PFSK-1 (cell line): ENCODE measurements around the gene PRR22.

Source experiments
- POLR2AphosphoS5 ChIP-seq: IDR thresholded peaks from 2 replicates; pipeline ENCODE4 v1.6.1; 2012; ENCODE audit warnings: low read depth, mild to moderate bottlenecking, control low read depth, low read length, moderate library complexity
- REST ChIP-seq, 2 experiments: IDR thresholded peaks; 2 replicates each; pipeline versions ENCODE4 v1.6.1 to v1.8.0; 2011 to 2012; ENCODE audit warnings: low read depth in 2 of 2, low read length in 2 of 2, control low read depth in 1 of 2, inconsistent platforms in 1 of 2, mild to moderate bottlenecking in 1 of 2, moderate library complexity in 1 of 2; ENCODE audit not compliant: insufficient read depth in 1 of 2
- SIN3A ChIP-seq: IDR thresholded peaks from 2 replicates; pipeline ENCODE4 v1.6.1; 2012; ENCODE audit warnings: mild to moderate bottlenecking, low read length, moderate library complexity, borderline replicate concordance; ENCODE audit not compliant: insufficient read depth
- TAF1 ChIP-seq: IDR thresholded peaks from 2 replicates; pipeline ENCODE4 v1.6.1; 2012; ENCODE audit warnings: low read length, control low read depth, borderline replicate concordance; ENCODE audit not compliant: insufficient read depth

GRCh38 chr19:5799247-5800241 lies 15.0 kb upstream of the PRR22 start:
- no peak for TF ChIP-seq POLR2AphosphoS5
- no peak for TF ChIP-seq TAF1
- no peak for TF ChIP-seq SIN3A
- TF ChIP-seq REST (IDR thresholded peaks at IDR 0.05; ENCODE audit: insufficient read depth in 1 of 2, low read depth in 2 of 2, low read length in 2 of 2): no peak
